HEK293 (cell line): Measurements from ENCODE around the gene CPT1C.

Source experiments
- CTCF ChIA-PET: fragments of 350-600 bp; formaldehyde crosslinking; extraction: SDS; loops from one replicate; lab custom pipeline; 2021; ENCODE audit warnings: antibody characterized with exemption; lab: Yijun Ruan, JAX
- POLR2A ChIA-PET: fragments of 300-600 bp; formaldehyde crosslinking; extraction: SDS; loops from one replicate; lab custom pipeline; 2020; ENCODE audit warnings: antibody characterized with exemption, inconsistent platforms; lab: Yijun Ruan, JAX
- H3K27ac ChIP-seq: fragments of 200-500 bp; sonication (Bioruptor generic); 2 replicates; pipeline ENCODE4 v1.5.1; 2014; ENCODE audit warnings: low read depth, low read length, control low read depth, inconsistent platforms; ENCODE audit errors: extremely low read depth
- H3K36me3 ChIP-seq, 2 experiments: fragments of 200-500 bp in 1 of 2; sonication (Bioruptor generic) in 1 of 2; 1 replicate in 1 of 2; 2 replicates in 1 of 2; pipeline ENCODE4 v1.5.1; 2014 to 2017; ENCODE audit warnings: inconsistent platforms in 2 of 2, low read length in 2 of 2; ENCODE audit not compliant: control insufficient read depth in 2 of 2, insufficient read depth in 1 of 2
- H3K4me1 ChIP-seq: fragments of 200-500 bp; sonication (Bioruptor generic); 2 replicates; pipeline ENCODE4 v1.5.1; 2014; ENCODE audit warnings: mild to moderate bottlenecking, low read length, inconsistent platforms; ENCODE audit not compliant: control insufficient read depth, insufficient read depth
- H3K4me3 ChIP-seq: 2 replicates; pipeline ENCODE4 v1.5.1; 2011; ENCODE audit warnings: low read depth, mild to moderate bottlenecking, control low read depth, low read length, moderate library complexity
- H3K9me3 ChIP-seq: fragments of 200-500 bp; sonication (Bioruptor generic); 2 replicates; pipeline ENCODE4 v1.5.1; 2014; ENCODE audit warnings: low read depth, low read length, inconsistent platforms; ENCODE audit not compliant: control insufficient read depth, insufficient read depth
- EGR2 ChIP-seq: fragments of 450-650 bp; formaldehyde crosslinking; IDR thresholded peaks from 2 replicates; pipeline ENCODE4 v1.5.1; 2016; ENCODE audit warnings: low read depth, missing biosample characterization, missing genetic modification characterization
- GLIS1 ChIP-seq: fragments of 450-650 bp; formaldehyde crosslinking; IDR thresholded peaks from 2 replicates; pipeline ENCODE4 v1.5.1; 2016; ENCODE audit warnings: missing biosample characterization, missing genetic modification characterization
- GLIS2 ChIP-seq: fragments of 450-650 bp; formaldehyde crosslinking; IDR thresholded peaks from 2 replicates; pipeline ENCODE4 v1.5.1; 2016; ENCODE audit warnings: missing biosample characterization, missing genetic modification characterization
- KLF10 ChIP-seq: fragments of 450-650 bp; IDR thresholded peaks from 2 replicates; pipeline ENCODE4 v1.5.1; 2018; ENCODE audit warnings: missing biosample characterization, mild to moderate bottlenecking, missing genetic modification characterization
- KLF9 ChIP-seq: fragments of 450-650 bp; formaldehyde crosslinking; IDR thresholded peaks from 2 replicates; pipeline ENCODE4 v1.5.1; 2016; ENCODE audit warnings: missing biosample characterization, missing genetic modification characterization, low read depth
- MEIS1 ChIP-seq: sonication (generic); formaldehyde crosslinking; IDR thresholded peaks from 2 replicates; pipeline ENCODE4 v1.8.1; 2022; ENCODE audit warnings: missing genetic modification reagents, mild to moderate bottlenecking, borderline replicate concordance
- PBX3 ChIP-seq: sonication (generic); formaldehyde crosslinking; IDR thresholded peaks from 2 replicates; pipeline ENCODE4 v1.8.1; 2022; ENCODE audit warnings: mild to moderate bottlenecking, moderate library complexity, missing genetic modification reagents
- SP2 ChIP-seq: fragments of 450-650 bp; formaldehyde crosslinking; IDR thresholded peaks from 2 replicates; pipeline ENCODE4 v1.5.1; 2016; ENCODE audit warnings: missing biosample characterization, missing genetic modification characterization
- ZFHX2 ChIP-seq: fragments of 450-650 bp; formaldehyde crosslinking; conservative IDR thresholded peaks from 2 replicates; pipeline ENCODE4 v1.5.1; 2016; ENCODE audit warnings: missing biosample characterization, missing genetic modification characterization
- ZNF350 ChIP-seq: fragments of 450-650 bp; formaldehyde crosslinking; IDR thresholded peaks from 2 replicates; pipeline ENCODE4 v1.5.0; 2017; ENCODE audit warnings: missing biosample characterization, mild to moderate bottlenecking, missing genetic modification characterization
- ZNF354C ChIP-seq: fragments of 450-650 bp; formaldehyde crosslinking; IDR thresholded peaks from 2 replicates; pipeline ENCODE4 v1.5.1; 2016; ENCODE audit warnings: missing biosample characterization, missing genetic modification characterization, low read depth, borderline replicate concordance
- ZNF514 ChIP-seq: fragments of 450-650 bp; formaldehyde crosslinking; IDR thresholded peaks from 2 replicates; pipeline ENCODE4 v1.5.1; 2016; ENCODE audit warnings: missing biosample characterization, missing genetic modification characterization
- ZNF558 ChIP-seq: fragments of 450-650 bp; formaldehyde crosslinking; IDR thresholded peaks from 2 replicates; pipeline ENCODE4 v1.5.1; 2016; ENCODE audit warnings: missing biosample characterization, missing genetic modification characterization
- ZNF585B ChIP-seq: fragments of 450-650 bp; formaldehyde crosslinking; IDR thresholded peaks from 2 replicates; pipeline ENCODE4 v1.5.1; 2016; ENCODE audit warnings: missing biosample characterization, missing genetic modification characterization
- ZNF660 ChIP-seq: fragments of 450-650 bp; IDR thresholded peaks from 2 replicates; pipeline ENCODE4 v1.5.1; 2018; ENCODE audit warnings: missing biosample characterization, mild to moderate bottlenecking, missing genetic modification characterization
- ZNF768 ChIP-seq: fragments of 450-650 bp; formaldehyde crosslinking; IDR thresholded peaks from 2 replicates; pipeline ENCODE4 v1.5.1; 2018; ENCODE audit warnings: missing biosample characterization, mild to moderate bottlenecking, missing genetic modification characterization
- ZNF843 ChIP-seq: fragments of 450-650 bp; formaldehyde crosslinking; IDR thresholded peaks from 2 replicates; pipeline ENCODE4 v1.5.1; 2016; ENCODE audit warnings: missing biosample characterization, missing genetic modification characterization
- TF ChIP-seq, protein P1 (sequence below): fragments of 450-650 bp; formaldehyde crosslinking; IDR thresholded peaks from 2 replicates; pipeline ENCODE4 v1.5.1; 2017; ENCODE audit warnings: missing biosample characterization, missing genetic modification characterization
- TF ChIP-seq, protein P2 (sequence below): fragments of 450-650 bp; formaldehyde crosslinking; IDR thresholded peaks from 2 replicates; pipeline ENCODE4 v1.5.1; 2016; ENCODE audit warnings: missing biosample characterization, missing genetic modification characterization

The CPT1C gene

DNA sequence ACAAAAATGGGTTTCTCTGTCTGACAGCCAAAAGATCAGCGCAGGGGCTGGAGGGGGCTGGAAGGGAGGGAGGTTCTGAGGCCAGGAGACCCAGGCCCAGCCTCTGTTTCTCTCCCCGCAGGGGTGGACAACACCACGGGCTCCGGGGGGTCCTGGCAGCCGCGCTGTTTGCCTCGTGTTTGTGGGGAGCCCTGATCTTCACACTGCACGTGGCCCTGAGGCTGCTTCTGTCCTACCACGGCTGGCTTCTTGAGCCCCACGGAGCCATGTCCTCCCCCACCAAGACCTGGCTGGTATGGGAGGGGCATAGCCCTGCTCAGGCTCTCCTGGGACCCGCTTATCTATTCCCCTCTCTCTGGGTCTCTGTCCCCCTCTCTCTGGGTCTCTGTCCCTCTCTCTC, 9.6 kb downstream of the CPT1C start:
- Histone ChIP-seq H3K4me3 (no peak overlapping the region), H3K9me3 (no peaks in the 10 kb centered on the region), H3K27ac (no peak overlapping the region), H3K36me3 (no peaks in the 10 kb centered on the region; a peak in 1 of 3 replicates), H3K4me1 (no peaks in the 10 kb centered on the region)
- POLR2A ChIA-PET: interaction anchor here (0.6 to 1.2 kb wide), 3 partner anchors 36 to 108 kb away, joined by 3 to 5 read pairs (median 5); no protein-coding TSS in a partner anchor
- CTCF ChIA-PET: interaction anchor here (0.6 to 1.7 kb wide), 5 partner anchors 17 to 374 kb away, joined by 3 to 10 read pairs (median 4); no protein-coding TSS in a partner anchor
- TF ChIP-seq, protein P1, sequence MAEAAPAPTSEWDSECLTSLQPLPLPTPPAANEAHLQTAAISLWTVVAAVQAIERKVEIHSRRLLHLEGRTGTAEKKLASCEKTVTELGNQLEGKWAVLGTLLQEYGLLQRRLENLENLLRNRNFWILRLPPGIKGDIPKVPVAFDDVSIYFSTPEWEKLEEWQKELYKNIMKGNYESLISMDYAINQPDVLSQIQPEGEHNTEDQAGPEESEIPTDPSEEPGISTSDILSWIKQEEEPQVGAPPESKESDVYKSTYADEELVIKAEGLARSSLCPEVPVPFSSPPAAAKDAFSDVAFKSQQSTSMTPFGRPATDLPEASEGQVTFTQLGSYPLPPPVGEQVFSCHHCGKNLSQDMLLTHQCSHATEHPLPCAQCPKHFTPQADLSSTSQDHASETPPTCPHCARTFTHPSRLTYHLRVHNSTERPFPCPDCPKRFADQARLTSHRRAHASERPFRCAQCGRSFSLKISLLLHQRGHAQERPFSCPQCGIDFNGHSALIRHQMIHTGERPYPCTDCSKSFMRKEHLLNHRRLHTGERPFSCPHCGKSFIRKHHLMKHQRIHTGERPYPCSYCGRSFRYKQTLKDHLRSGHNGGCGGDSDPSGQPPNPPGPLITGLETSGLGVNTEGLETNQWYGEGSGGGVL: peak; percentile 76
- TF ChIP-seq GLIS1 (peak; percentile 56), GLIS2 (0 out of 2 replicates have a peak, but pooled peaks have one; percentile 16)
- TF ChIP-seq, protein P2, sequence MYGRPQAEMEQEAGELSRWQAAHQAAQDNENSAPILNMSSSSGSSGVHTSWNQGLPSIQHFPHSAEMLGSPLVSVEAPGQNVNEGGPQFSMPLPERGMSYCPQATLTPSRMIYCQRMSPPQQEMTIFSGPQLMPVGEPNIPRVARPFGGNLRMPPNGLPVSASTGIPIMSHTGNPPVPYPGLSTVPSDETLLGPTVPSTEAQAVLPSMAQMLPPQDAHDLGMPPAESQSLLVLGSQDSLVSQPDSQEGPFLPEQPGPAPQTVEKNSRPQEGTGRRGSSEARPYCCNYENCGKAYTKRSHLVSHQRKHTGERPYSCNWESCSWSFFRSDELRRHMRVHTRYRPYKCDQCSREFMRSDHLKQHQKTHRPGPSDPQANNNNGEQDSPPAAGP (tag by site-specific recombination): no peak

DNA sequence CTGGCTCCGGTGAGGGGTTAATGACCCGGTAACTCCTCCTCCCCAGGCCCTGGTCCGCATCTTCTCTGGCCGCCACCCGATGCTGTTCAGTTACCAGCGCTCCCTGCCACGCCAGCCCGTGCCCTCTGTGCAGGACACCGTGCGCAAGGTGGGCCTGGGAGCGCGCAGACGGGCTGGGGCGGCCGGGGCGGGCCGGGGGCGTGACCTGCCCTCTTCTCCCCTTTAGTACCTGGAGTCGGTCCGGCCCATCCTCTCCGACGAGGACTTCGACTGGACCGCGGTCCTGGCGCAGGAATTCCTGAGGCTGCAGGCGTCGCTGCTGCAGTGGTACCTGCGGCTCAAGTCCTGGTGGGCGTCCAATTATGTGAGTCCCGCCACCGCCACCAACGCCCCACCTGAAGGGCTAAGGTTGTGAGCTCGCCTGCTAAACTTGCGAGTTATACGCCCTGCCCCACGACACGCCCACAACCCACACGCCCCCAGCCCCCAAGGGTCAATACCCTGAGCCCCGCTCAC, 10.4 kb downstream of the CPT1C start:
- no peak overlapping the region for H3K27ac ChIP-seq
- CTCF ChIA-PET: no interaction called here
- POLR2A ChIA-PET: no interaction called here
- no peaks in the 10 kb centered on the region for H3K9me3 ChIP-seq
- no peak overlapping the region for H3K4me3 ChIP-seq
- H3K4me1 ChIP-seq: no peaks in the 10 kb centered on the region
- TF ChIP-seq ZNF514 (tag by site-specific recombination) (no peak), ZNF660 (tag by site-specific recombination) (no peak), EGR2 (tag by site-specific recombination) (peak; percentile 46; the same call in 1 of the 2 replicates), SP2 (no peak), KLF10 (tag by site-specific recombination) (peak; percentile 49; the same call in 1 of the 2 replicates), KLF9 (tag by site-specific recombination) (peak; percentile 46; the same call in 1 of the 2 replicates), ZNF585B (no peak), MEIS1 (CRISPR knock-in tag) (no peak), ZFHX2 (tag by site-specific recombination) (peak; percentile 69), ZNF350 (no peak), PBX3 (CRISPR knock-in tag) (no peak), ZNF558 (tag by site-specific recombination) (no peak), ZNF843 (tag by site-specific recombination) (no peak)
- H3K36me3 ChIP-seq: no peaks in the 10 kb centered on the region; a peak in 1 of 3 replicates

DNA sequence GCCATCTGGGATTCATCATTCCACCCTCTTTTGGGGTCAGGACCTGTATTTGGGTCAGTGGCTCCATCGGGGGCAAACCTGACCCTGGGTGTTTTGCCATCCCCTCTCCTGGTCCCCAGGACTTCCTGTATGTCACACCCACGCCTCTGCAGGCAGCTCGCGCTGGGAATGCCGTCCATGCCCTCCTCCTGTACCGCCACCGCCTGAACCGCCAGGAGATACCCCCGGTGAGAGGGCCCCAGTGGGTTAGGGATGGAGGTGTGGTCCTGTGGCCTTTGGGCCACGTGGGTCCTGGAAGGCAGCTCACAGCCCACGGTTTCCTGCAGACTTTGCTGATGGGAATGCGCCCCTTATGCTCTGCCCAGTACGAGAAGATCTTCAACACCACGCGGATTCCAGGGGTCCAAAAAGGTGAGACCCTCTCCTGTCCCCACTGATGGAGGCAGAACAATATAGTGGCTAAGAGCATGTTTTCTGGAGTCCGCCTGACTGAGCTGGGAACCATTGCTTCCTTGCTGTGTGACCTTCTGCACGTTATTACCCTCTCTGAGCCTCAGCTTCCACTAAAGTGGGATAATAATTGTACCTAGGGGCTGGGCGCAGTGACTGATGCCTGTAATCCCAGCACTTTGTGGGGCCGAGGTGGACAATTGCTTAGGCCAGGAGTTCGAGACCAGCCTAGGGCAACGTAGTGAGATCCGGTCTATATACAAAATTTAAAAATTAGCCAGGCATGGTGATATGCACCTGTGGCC, 14.1 kb downstream of the CPT1C start:
- CTCF ChIA-PET: interaction anchor here (0.6 to 2.0 kb wide), 2 partner anchors 24 to 41 kb away, joined by 3 to 6 read pairs; no protein-coding TSS in a partner anchor
- Histone ChIP-seq H3K36me3 (no peaks in the 10 kb centered on the region; a peak in 1 of 3 replicates), H3K9me3 (no peaks in the 10 kb centered on the region), H3K27ac (no peak overlapping the region), H3K4me3 (no peak overlapping the region), H3K4me1 (no peaks in the 10 kb centered on the region)
- TF ChIP-seq ZNF768 (tag by site-specific recombination) (peak; percentile 85; the same call in 1 of the 2 replicates), ZNF354C (tag by site-specific recombination) (no peak)
- POLR2A ChIA-PET: no interaction called here
